PC-3 (cell line): ENCODE results near the gene UBE2H. TPM values are rescaled to one million over a fixed set of nuclear protein-coding genes. Genes with fewer than 3 reads are reported as not detected.

Source experiments
- ATAC-seq: fragments of 200-7000 bp; cut with Tn5 transposase; 2 replicates; pipeline ENCODE4 v1.9.1; 2020; ENCODE audit warnings: mild to moderate bottlenecking, moderate library complexity
- BruUV-seq: library from RNA; stranded (reverse); fragments of 400-500 nt; replicated peaks from 2 replicates; lab custom pipeline; 2021; lab: Mats Ljungman, UMichigan
- CTCF ChIA-PET: fragments of 300-600 bp; sonication (Branson Sonifier 250); formaldehyde crosslinking; loops from one replicate; lab custom pipeline; 2022; ENCODE audit warnings: antibody characterized with exemption; lab: Charles Lee
- POLR2A ChIA-PET: fragments of 300-600 bp; sonication (Branson Sonifier 250); formaldehyde crosslinking; loops from one replicate; lab custom pipeline; 2022; ENCODE audit warnings: antibody characterized with exemption; ENCODE audit not compliant: unreplicated experiment; lab: Charles Lee
- DNase-seq: peaks from one replicate; pipeline ENCODE4 v3.0.0-alpha.2; 2015
- H2AFZ ChIP-seq: fragments of 300-600 bp; sonication (generic); 2 replicates; pipeline ENCODE4 v1.6.0; 2016; ENCODE audit warnings: antibody characterized with exemption, low read length
- H3F3A ChIP-seq: fragments of 300-600 bp; sonication (generic); one replicate; pipeline ENCODE4 v1.6.0; 2017; ENCODE audit warnings: antibody characterized with exemption, low read length, control low read depth, mild to moderate bottlenecking; ENCODE audit not compliant: unreplicated experiment
- H3K27ac ChIP-seq: fragments of 300-600 bp; sonication (generic); 2 replicates; pipeline ENCODE4 v1.5.1; 2016; ENCODE audit warnings: mild to moderate bottlenecking, low read length
- H3K27me3 ChIP-seq: fragments of 300-600 bp; sonication (generic); 2 replicates; pipeline ENCODE4 v1.6.1; 2016; ENCODE audit warnings: low read length, mixed read lengths
- H3K36me3 ChIP-seq: fragments of 300-600 bp; sonication (generic); 2 replicates; pipeline ENCODE4 v1.6.1; 2016; ENCODE audit warnings: low read depth, mixed run types, low read length, mixed read lengths
- H3K4me1 ChIP-seq: fragments of 300-600 bp; sonication (generic); 2 replicates; pipeline ENCODE4 v1.5.1; 2016; ENCODE audit warnings: low read length; ENCODE audit not compliant: insufficient read depth
- H3K4me2 ChIP-seq: fragments of 300-600 bp; sonication (generic); 2 replicates; pipeline ENCODE4 v1.6.0; 2016; ENCODE audit warnings: low read length
- H3K4me3 ChIP-seq: fragments of 300-600 bp; sonication (generic); 2 replicates; pipeline ENCODE4 v1.5.1; 2016; ENCODE audit warnings: mild to moderate bottlenecking, low read length, mixed read lengths
- H3K79me2 ChIP-seq: fragments of 300-600 bp; sonication (generic); 2 replicates; pipeline ENCODE4 v1.6.1; 2017; ENCODE audit warnings: low read length, mixed read lengths
- H3K9ac ChIP-seq: fragments of 300-600 bp; sonication (generic); 2 replicates; pipeline ENCODE4 v1.6.0; 2016; ENCODE audit warnings: mild to moderate bottlenecking, low read length
- H3K9me2 ChIP-seq: fragments of 300-600 bp; sonication (generic); replicated peaks from 2 replicates; pipeline ENCODE4 v1.6.1; 2016; ENCODE audit warnings: mixed run types, low read length, mixed read lengths
- H3K9me3 ChIP-seq: fragments of 300-600 bp; sonication (generic); 2 replicates; pipeline ENCODE4 v1.6.1; 2016; ENCODE audit warnings: low read length, mixed read lengths
- H4K20me1 ChIP-seq: fragments of 300-600 bp; sonication (generic); 2 replicates; pipeline ENCODE4 v1.6.1; 2016; ENCODE audit warnings: low read length, mixed read lengths
- EZH2 ChIP-seq: fragments of 300-600 bp; sonication (generic); IDR thresholded peaks from one replicate; pipeline ENCODE4 v1.6.1; 2017; ENCODE audit warnings: antibody characterized with exemption, mild to moderate bottlenecking, low read length; ENCODE audit not compliant: unreplicated experiment
- EZH2phosphoT487 ChIP-seq: fragments of 300-600 bp; sonication (generic); IDR thresholded peaks from 2 replicates; pipeline ENCODE4 v1.6.1; 2018; ENCODE audit warnings: mild to moderate bottlenecking, antibody characterized with exemption, low read length, borderline replicate concordance
- intact Hi-C: fragments of 100-400 bp; cut with micrococcal nuclease; formaldehyde crosslinking; loops from 2 replicates; pipeline ENCODE4 v1.9.0; 2023
- total RNA-seq: library from RNA; depleted of rRNA; stranded (reverse); fragments of >200 nt; gene quantifications from 2 replicates; pipeline ENCODE4 v1.2.3, GENCODE V29; 2014
- TF ChIP-seq, protein P1 (sequence below): fragments of 300-600 bp; sonication (generic); conservative IDR thresholded peaks from 2 replicates; pipeline ENCODE4 v1.5.1; 2017; ENCODE audit warnings: antibody characterized with exemption, low read depth, mild to moderate bottlenecking, low read length

Gene UBE2H
- total RNA-seq, 1 experiment from 2014 or later = 62.5 TPM

DNA sequence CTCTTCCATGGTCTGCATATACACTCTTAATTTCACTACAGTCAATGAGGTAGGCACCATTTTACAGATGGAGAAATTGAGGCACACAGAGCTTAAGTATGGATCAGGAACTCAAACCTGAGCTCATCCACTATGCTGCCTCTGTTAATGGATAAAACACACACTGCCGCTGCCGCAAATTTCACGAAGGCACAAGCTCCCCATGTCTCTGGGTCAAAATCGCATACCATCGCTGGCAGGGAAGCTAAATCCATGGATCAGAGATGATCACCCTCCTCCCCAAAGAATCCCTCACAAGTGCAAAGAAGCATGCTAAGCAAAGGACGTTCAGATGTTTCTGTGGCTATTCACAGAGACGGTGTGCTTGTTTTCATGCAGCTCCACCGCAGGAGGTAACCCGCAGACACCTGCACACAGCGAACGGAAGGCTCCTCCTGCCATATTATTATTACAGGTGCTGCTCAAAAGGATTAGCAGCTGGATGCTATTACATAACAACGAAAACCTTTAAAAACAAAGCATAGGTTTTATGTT is 109.3 kb downstream of the UBE2H start:
- Histone ChIP-seq H3K27me3 (no peaks in the 10 kb centered on the region), H3K9ac (no peak overlapping the region), H3K9me3 (no peaks in the 10 kb centered on the region), H3K4me2 (peak overlapping the region; percentile 53; the same call in 1 of the 2 replicates), H3F3A (peaks cover 4% of the 10 kb centered on the region), H2AFZ (no peak overlapping the region), H3K9me2 (no peaks in the 10 kb centered on the region), H3K4me1 (peaks cover 35% of the 10 kb centered on the region), H4K20me1 (no peaks in the 10 kb centered on the region), H3K36me3 (peaks cover 6% of the 10 kb centered on the region; the same call in 1 of the 2 replicates), H3K27ac (peak overlapping the region; percentile 94), H3K4me3 (no peak overlapping the region), H3K79me2 (peaks cover 20% of the 10 kb centered on the region; the same call in 1 of the 2 replicates)
- TF ChIP-seq, protein P1, sequence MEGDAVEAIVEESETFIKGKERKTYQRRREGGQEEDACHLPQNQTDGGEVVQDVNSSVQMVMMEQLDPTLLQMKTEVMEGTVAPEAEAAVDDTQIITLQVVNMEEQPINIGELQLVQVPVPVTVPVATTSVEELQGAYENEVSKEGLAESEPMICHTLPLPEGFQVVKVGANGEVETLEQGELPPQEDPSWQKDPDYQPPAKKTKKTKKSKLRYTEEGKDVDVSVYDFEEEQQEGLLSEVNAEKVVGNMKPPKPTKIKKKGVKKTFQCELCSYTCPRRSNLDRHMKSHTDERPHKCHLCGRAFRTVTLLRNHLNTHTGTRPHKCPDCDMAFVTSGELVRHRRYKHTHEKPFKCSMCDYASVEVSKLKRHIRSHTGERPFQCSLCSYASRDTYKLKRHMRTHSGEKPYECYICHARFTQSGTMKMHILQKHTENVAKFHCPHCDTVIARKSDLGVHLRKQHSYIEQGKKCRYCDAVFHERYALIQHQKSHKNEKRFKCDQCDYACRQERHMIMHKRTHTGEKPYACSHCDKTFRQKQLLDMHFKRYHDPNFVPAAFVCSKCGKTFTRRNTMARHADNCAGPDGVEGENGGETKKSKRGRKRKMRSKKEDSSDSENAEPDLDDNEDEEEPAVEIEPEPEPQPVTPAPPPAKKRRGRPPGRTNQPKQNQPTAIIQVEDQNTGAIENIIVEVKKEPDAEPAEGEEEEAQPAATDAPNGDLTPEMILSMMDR = no peak
- TF ChIP-seq EZH2phosphoT487 (no peak), EZH2 (no peak)
- POLR2A ChIA-PET = interaction anchor here (0.6 kb wide), 1 partner anchor 172 kb away, joined by 3 read pairs; no protein-coding TSS in a partner anchor
- no peak for ATAC-seq
- intact Hi-C loops = loop anchor here (5.0 kb wide), 1 partner anchor 34 kb away; no protein-coding TSS in a partner anchor
- DNase-seq = no peak
- CTCF ChIA-PET = no interaction called here
- no TSS peak for BruUV-seq

DNA sequence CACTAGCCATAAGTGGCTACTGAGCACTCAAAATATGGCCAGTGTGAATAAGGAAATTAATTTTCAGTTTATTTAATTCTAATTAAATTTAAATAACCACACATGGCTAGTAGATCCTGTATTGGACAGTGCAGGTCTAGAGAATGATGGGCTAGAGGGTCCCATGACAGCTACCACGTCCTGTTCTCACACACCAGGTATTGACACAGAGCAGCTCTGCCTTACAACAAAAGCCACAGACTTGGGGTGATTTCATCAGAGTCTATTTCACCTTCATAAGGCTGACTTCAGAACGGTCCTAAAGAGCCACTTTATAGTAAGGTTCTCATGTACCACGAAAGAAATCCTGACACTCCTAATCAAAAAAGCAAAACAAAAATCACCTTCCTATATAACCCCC is 111.3 kb downstream of the UBE2H start:
- H2AFZ ChIP-seq = no peak overlapping the region
- no peaks in the 10 kb centered on the region for H3K9me2 ChIP-seq
- H3F3A ChIP-seq = peaks cover 4% of the 10 kb centered on the region
- no peak overlapping the region for H3K9ac ChIP-seq
- peaks cover 32% of the 10 kb centered on the region for H3K4me1 ChIP-seq
- CTCF ChIA-PET = no interaction called here
- TF ChIP-seq, protein P1 = no peak
- TF ChIP-seq EZH2 (no peak), EZH2phosphoT487 (no peak)
- no peak for ATAC-seq
- H3K27ac ChIP-seq = no peak overlapping the region
- peaks cover 8% of the 10 kb centered on the region; the same call in 1 of the 2 replicates for H3K79me2 ChIP-seq
- H4K20me1 ChIP-seq = no peaks in the 10 kb centered on the region
- peaks cover 8% of the 10 kb centered on the region for H3K36me3 ChIP-seq
- intact Hi-C loops = loop anchor here (5.0 kb wide), 1 partner anchor 36 kb away; no protein-coding TSS in a partner anchor
- no TSS peak for BruUV-seq
- no peak for DNase-seq
- no peaks in the 10 kb centered on the region for H3K9me3 ChIP-seq
- POLR2A ChIA-PET = no interaction called here
- H3K27me3 ChIP-seq = no peaks in the 10 kb centered on the region
- H3K4me2 ChIP-seq = no peak overlapping the region
- H3K4me3 ChIP-seq = no peak overlapping the region

DNA sequence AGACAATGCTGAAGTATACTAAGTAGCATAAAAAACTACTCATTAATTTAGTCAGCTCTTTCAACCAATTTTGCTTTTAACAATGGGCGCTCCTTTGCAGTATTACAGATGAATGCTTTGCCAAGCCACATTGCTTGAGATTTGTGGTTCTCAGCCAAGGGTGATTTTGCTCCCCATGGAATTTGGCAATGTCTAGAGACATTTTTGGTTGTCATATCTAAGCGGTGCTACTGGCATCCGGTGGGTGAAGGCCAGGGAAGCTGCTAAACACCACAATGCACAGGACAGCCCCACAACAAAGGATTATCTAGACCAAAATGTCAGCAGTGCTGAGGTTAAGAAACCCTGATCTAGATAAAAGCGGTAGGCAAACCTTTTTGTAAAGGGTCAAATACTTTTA is 112.0 kb downstream of the UBE2H start:
- H3K79me2 ChIP-seq = peaks cover 8% of the 10 kb centered on the region; the same call in 1 of the 2 replicates
- H3K27me3 ChIP-seq = no peaks in the 10 kb centered on the region
- BruUV-seq = no TSS peak
- ATAC-seq (no peak), DNase-seq (no peak)
- peaks cover 25% of the 10 kb centered on the region for H3K4me1 ChIP-seq
- intact Hi-C loops = loop anchor here (5.0 kb wide), 1 partner anchor 37 kb away; no protein-coding TSS in a partner anchor
- H3K9me3 ChIP-seq = no peaks in the 10 kb centered on the region
- no peaks in the 10 kb centered on the region for H3K9me2 ChIP-seq
- no peak overlapping the region for H2AFZ ChIP-seq
- H3K9ac ChIP-seq = no peak overlapping the region
- no peaks in the 10 kb centered on the region for H4K20me1 ChIP-seq
- TF ChIP-seq, protein P1 = no peak
- TF ChIP-seq EZH2 (no peak), EZH2phosphoT487 (no peak)
- H3K36me3 ChIP-seq = peaks cover 8% of the 10 kb centered on the region
- no peak overlapping the region for H3K4me3 ChIP-seq
- CTCF ChIA-PET = no interaction called here
- no peak overlapping the region for H3K27ac ChIP-seq
- H3F3A ChIP-seq = peaks cover 3% of the 10 kb centered on the region
- POLR2A ChIA-PET = no interaction called here
- H3K4me2 ChIP-seq = no peak overlapping the region
